SK-N-SH (cell line): ENCODE results near the gene HK1. TPM values are rescaled to one million over a fixed set of nuclear protein-coding genes. Genes with fewer than 3 reads are reported as not detected.
A peak's percentile ranks its signal among the peaks of the same experiment; 100 is the strongest.
"Not testable (repeated sequence)": the region's sequence is repeated elsewhere in the genome, so short reads cannot be mapped to it uniquely, and the experiment has no call there.

Experiments
- CTCF ChIA-PET: fragments of 300-600, 350-600 bp; formaldehyde crosslinking; extraction: SDS; loops from one replicate; lab custom pipeline; 2021; lab: Yijun Ruan, JAX
- POLR2A ChIA-PET: fragments of 350-600 bp; sonication (Branson Sonifier 250); formaldehyde crosslinking; extraction: SDS; loops from one replicate; lab custom pipeline; 2020; ENCODE audit warnings: antibody characterized with exemption, inconsistent platforms; lab: Yijun Ruan, JAX
- DNase-seq: peaks from one replicate; pipeline ENCODE4 v3.0.0; 2012
- H2AFZ ChIP-seq: fragments of 200-600 bp; sonication (generic); 2 replicates; pipeline ENCODE4 v1.8.1; 2016; ENCODE audit warnings: antibody characterized with exemption, mild to moderate bottlenecking, low read depth
- H3F3A ChIP-seq: fragments of 200-600 bp; sonication (generic); replicated peaks from 2 replicates; pipeline ENCODE3; 2016; ENCODE audit warnings: antibody characterized with exemption, mild to moderate bottlenecking; ENCODE audit not compliant: insufficient read depth
- H3K27ac ChIP-seq, 2 experiments: fragments of 200-500 bp in 1 of 2; fragments of 200-600 bp in 1 of 2; sonication (Bioruptor generic) in 1 of 2; sonication (generic), shearing (Covaris generic) in 1 of 2; 2 replicates each; pipeline versions ENCODE4 v1.5.1 to v1.6.1; 2014 to 2016; ENCODE audit warnings: low read depth in 2 of 2, inconsistent platforms in 1 of 2, low read length in 1 of 2, mild to moderate bottlenecking in 1 of 2, mixed read lengths in 1 of 2
- H3K27me3 ChIP-seq: fragments of 200-600 bp; sonication (generic), shearing (Covaris generic); 2 replicates; pipeline ENCODE4 v1.6.1; 2016; ENCODE audit warnings: mixed run types; ENCODE audit not compliant: insufficient read depth
- H3K36me3 ChIP-seq, 2 experiments: fragments of 200-500 bp in 1 of 2; fragments of 200-600 bp in 1 of 2; sonication (Bioruptor generic) in 1 of 2; sonication (generic) in 1 of 2; replicated peaks in 1 of 2; 2 replicates each; pipeline versions ENCODE3 to v1.5.1; 2014 to 2016; ENCODE audit warnings: low read length in 1 of 2, mild to moderate bottlenecking in 1 of 2; ENCODE audit not compliant: insufficient read depth in 2 of 2, control insufficient read depth in 1 of 2
- H3K4me1 ChIP-seq, 2 experiments: fragments of 200-500 bp in 1 of 2; fragments of 200-600 bp in 1 of 2; sonication (Bioruptor generic) in 1 of 2; sonication (generic), shearing (Covaris generic) in 1 of 2; 2 replicates each; pipeline versions ENCODE4 v1.5.1 to v1.6.1; 2014 to 2016; ENCODE audit warnings: low read depth in 1 of 2, low read length in 1 of 2, mixed run types in 1 of 2; ENCODE audit not compliant: insufficient read depth in 2 of 2, control insufficient read depth in 1 of 2
- H3K4me2 ChIP-seq: fragments of 200-600 bp; sonication (generic), shearing (Covaris generic); 2 replicates; pipeline ENCODE4 v1.6.1; 2017; ENCODE audit warnings: mixed run types
- H3K4me3 ChIP-seq, 2 experiments: fragments of 200-500 bp in 1 of 2; fragments of 200-600 bp in 1 of 2; sonication (Bioruptor generic) in 1 of 2; sonication (generic), shearing (Covaris generic) in 1 of 2; 2 replicates each; pipeline versions ENCODE4 v1.5.1 to v1.8.1; 2014 to 2016; ENCODE audit warnings: low read depth in 2 of 2, inconsistent platforms in 1 of 2, low read length in 1 of 2, mild to moderate bottlenecking in 1 of 2, mixed read lengths in 1 of 2, moderate library complexity in 1 of 2
- H3K79me2 ChIP-seq: fragments of 200-600 bp; sonication (generic); 2 replicates; pipeline ENCODE4 v1.8.1; 2017; ENCODE audit warnings: mild to moderate bottlenecking; ENCODE audit not compliant: insufficient read depth
- H3K9ac ChIP-seq: fragments of 200-600 bp; sonication (generic); 2 replicates; pipeline ENCODE4 v1.6.1; 2017; ENCODE audit warnings: mixed run types
- H3K9me2 ChIP-seq: fragments of 200-600 bp; sonication (generic); 2 replicates; pipeline ENCODE4 v1.6.1; 2017; ENCODE audit warnings: mixed run types
- H3K9me3 ChIP-seq: fragments of 200-600 bp; sonication (generic); 2 replicates; pipeline ENCODE4 v1.6.1; 2017; ENCODE audit warnings: mixed run types, mild to moderate bottlenecking, moderate library complexity
- H4K20me1 ChIP-seq: fragments of 200-600 bp; sonication (generic); 2 replicates; pipeline ENCODE4 v1.6.1; 2017; ENCODE audit warnings: mild to moderate bottlenecking, mixed run types; ENCODE audit not compliant: insufficient read depth
- CTCF ChIP-seq: fragments of 200-600 bp; sonication (generic); IDR thresholded peaks from 2 replicates; pipeline ENCODE4 v1.6.1; 2017; ENCODE audit warnings: antibody characterized with exemption, mild to moderate bottlenecking, moderate library complexity
- EP300 ChIP-seq, 2 experiments: IDR thresholded peaks; 2 replicates each; pipeline versions ENCODE4 v1.4.0 to v1.6.1; 2012; ENCODE audit warnings: borderline replicate concordance in 1 of 2, low read depth in 1 of 2, low read length in 1 of 2
- FOSL2 ChIP-seq: IDR thresholded peaks from 2 replicates; pipeline ENCODE4 v1.4.0; 2012; ENCODE audit warnings: low read depth, mild to moderate bottlenecking, moderate library complexity, borderline replicate concordance
- MEF2A ChIP-seq: IDR thresholded peaks from 2 replicates; pipeline ENCODE4 v1.4.0; 2012; ENCODE audit warnings: low read depth, borderline replicate concordance
- RAD21 ChIP-seq: IDR thresholded peaks from 2 replicates; pipeline ENCODE4 v1.6.1; 2012; ENCODE audit warnings: mild to moderate bottlenecking, low read length
- RCOR1 ChIP-seq: fragments of 150-350 bp; IDR thresholded peaks from 2 replicates; pipeline ENCODE4 v1.6.1; 2017; ENCODE audit warnings: antibody characterized with exemption, low read length
- SMC3 ChIP-seq: IDR thresholded peaks from 2 replicates; pipeline ENCODE4 v1.6.1; 2012; ENCODE audit warnings: low read depth, low read length, improper control_type of control experiment
- TAF1 ChIP-seq: IDR thresholded peaks from 2 replicates; pipeline ENCODE4 v1.6.1; 2012; ENCODE audit warnings: low read depth, mild to moderate bottlenecking, low read length, moderate library complexity, borderline replicate concordance
- TCF12 ChIP-seq: IDR thresholded peaks from 2 replicates; pipeline ENCODE4 v1.4.0; 2012
- USF2 ChIP-seq: fragments of 150-350 bp; IDR thresholded peaks from 2 replicates; pipeline ENCODE4 v1.6.1; 2017; ENCODE audit warnings: antibody characterized with exemption, low read length, low read depth, borderline replicate concordance
- YY1 ChIP-seq: IDR thresholded peaks from 2 replicates; pipeline ENCODE4 v1.4.0; 2012; ENCODE audit warnings: low read depth, mild to moderate bottlenecking
- ZBTB33 ChIP-seq: IDR thresholded peaks from 2 replicates; pipeline ENCODE4 v1.4.0; 2012; ENCODE audit warnings: low read depth, borderline replicate concordance
- WGBS: methylation state at CpG from one replicate; pipeline ENCODE4 v1.1.6; 2017; ENCODE audit warnings: low lambda C conversion rate; 5-methylcytosine and 5-hydroxymethylcytosine counted together
- polyA plus RNA-seq, 3 experiments: library from polyadenylated mRNA; depleted of rRNA; stranded (reverse); fragments of >200 nt; gene quantifications; 2 replicates each; pipeline ENCODE4 v1.2.3, GENCODE V29; 2012

The HK1 gene
- polyA plus RNA-seq, 1 of the 3 experiments (the other 2 are of a cell fraction): 38.7 TPM

GRCh38 chr10:69333205-69333604 is 54.9 kb downstream of the HK1 start:
- Histone ChIP-seq H3K4me3 (no peak overlapping the region), H3K36me3 (peaks cover 0 to 10% of the 10 kb centered on the region in 2 experiments), H2AFZ (no peak overlapping the region), H3K27me3 (no peaks in the 10 kb centered on the region), H3K9me2 (no peaks in the 10 kb centered on the region), H3K79me2 (peaks cover 100% of the 10 kb centered on the region), H3F3A (no peaks in the 10 kb centered on the region), H3K27ac (peak overlapping the region in 1 of 2 experiments; percentile 57; a peak in 2 of 4 replicates), H3K4me1 (peaks cover 15 to 38% of the 10 kb centered on the region in 2 experiments; a peak in 2 of 4 replicates), H3K9ac (no peak overlapping the region), H4K20me1 (peaks cover 88% of the 10 kb centered on the region), H3K9me3 (no peaks in the 10 kb centered on the region), H3K4me2 (no peak overlapping the region)
- peak in 1 of 2 experiments; percentile 54; a peak in 1 of 4 replicates for TF ChIP-seq EP300 (IDR thresholded peaks at IDR 0.05; ENCODE audit: borderline replicate concordance in 1 of 2, low read depth in 1 of 2, low read length in 1 of 2)
- TF ChIP-seq USF2: no peak
- no peak for TF ChIP-seq YY1
- TF ChIP-seq RAD21: peak; percentile 48
- peak; percentile 86 for TF ChIP-seq RCOR1
- TF ChIP-seq SMC3: 0 out of 2 replicates have a peak, but pooled peaks have one; percentile 16
- TF ChIP-seq FOSL2: no peak
- TF ChIP-seq MEF2A: no peak
- peak; percentile 53; the same call in 1 of the 2 replicates for TF ChIP-seq TCF12
- TF ChIP-seq CTCF: peak; percentile 29; the same call in 1 of the 2 replicates
- no peak for TF ChIP-seq ZBTB33
- TF ChIP-seq TAF1: no peak
- ChIA-PET POLR2A (interaction anchor here (0.7 kb wide), 1 partner anchor 28 kb away, joined by 3 read pairs; no protein-coding TSS in a partner anchor), CTCF (interaction anchor here (0.6 to 1.2 kb wide), 8 partner anchors 10 to 94 kb away, joined by 3 to 5 read pairs (median 3); no protein-coding TSS in a partner anchor)
- DNase-seq: peak; percentile 66
- 13% methylated on average over 1 of the region's 3 CpGs for WGBS

- DNase-seq, H3F3A ChIP-seq, POLR2A ChIA-PET, H3K9me3 ChIP-seq, H3K27ac ChIP-seq, H2AFZ ChIP-seq, H3K9ac ChIP-seq, H3K4me3 ChIP-seq, H3K4me2 ChIP-seq, H3K27me3 ChIP-seq, H3K9me2 ChIP-seq: not testable (repeated sequence)
- Histone ChIP-seq H3K79me2 (peaks cover 100% of the 10 kb centered on the region), H3K36me3 (peaks cover 0 to 10% of the 10 kb centered on the region in 2 experiments), H3K4me1 (peaks cover 22 to 39% of the 10 kb centered on the region in 2 experiments; a peak in 2 of 4 replicates), H4K20me1 (peaks cover 84% of the 10 kb centered on the region)
- WGBS: 97% methylated on average over 9 of the region's 9 CpGs
- CTCF ChIA-PET: interaction anchor here (1.0 to 1.2 kb wide), 7 partner anchors 9 to 94 kb away, joined by 3 to 5 read pairs (median 3); no protein-coding TSS in a partner anchor
Observed at GRCh38 chr10:69333865-69334301, 55.6 kb downstream of the HK1 start.
